Stimulated activated CD8-positive, alpha-beta memory T cell treated with anti-CD3 and anti-CD28 coated beads, Interleukin-7, amount 100 ng/mL, for 4 hours (primary cell): ENCODE data around the gene CLEC1A.
A peak's percentile ranks its signal among the peaks of the same experiment; 100 is the strongest.

Experiments
- DNase-seq, 2 donors: peaks; one replicate each; pipeline ENCODE4 v3.0.0-alpha.2; 2020; ENCODE audit warnings: low read depth in 2 of 2

Gene CLEC1A

DNA sequence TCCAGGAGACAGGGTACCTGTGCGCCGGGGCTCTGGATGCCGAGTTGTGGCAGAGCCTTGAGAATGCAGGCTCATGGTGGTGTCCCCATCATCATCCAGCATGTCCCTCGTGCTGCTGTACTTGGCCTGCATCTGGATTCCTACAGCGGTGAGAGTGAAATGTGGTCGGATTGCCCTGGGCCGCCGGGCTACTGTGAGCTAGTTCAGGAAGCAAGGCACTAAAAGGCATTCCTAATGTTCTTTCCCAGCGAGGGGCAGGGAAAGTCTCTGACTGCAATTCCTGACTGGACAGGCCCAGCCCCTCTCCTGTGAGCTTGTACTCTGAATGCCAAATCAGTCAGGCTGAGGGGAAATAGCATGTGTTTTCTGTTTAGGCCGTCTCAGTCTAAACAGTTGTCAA is at the start of gene CLEC1A:
Gene CLEC1A (minus strand): TSS at position 195 of the 400 bp plus-strand sequence. CDS start 63 bp downstream, at position 132.
- no peak for DNase-seq

GRCh38 chr12:10147714-10148403 is 49.1 kb upstream of the CLEC1A start:
- DNase-seq: no peak

DNA sequence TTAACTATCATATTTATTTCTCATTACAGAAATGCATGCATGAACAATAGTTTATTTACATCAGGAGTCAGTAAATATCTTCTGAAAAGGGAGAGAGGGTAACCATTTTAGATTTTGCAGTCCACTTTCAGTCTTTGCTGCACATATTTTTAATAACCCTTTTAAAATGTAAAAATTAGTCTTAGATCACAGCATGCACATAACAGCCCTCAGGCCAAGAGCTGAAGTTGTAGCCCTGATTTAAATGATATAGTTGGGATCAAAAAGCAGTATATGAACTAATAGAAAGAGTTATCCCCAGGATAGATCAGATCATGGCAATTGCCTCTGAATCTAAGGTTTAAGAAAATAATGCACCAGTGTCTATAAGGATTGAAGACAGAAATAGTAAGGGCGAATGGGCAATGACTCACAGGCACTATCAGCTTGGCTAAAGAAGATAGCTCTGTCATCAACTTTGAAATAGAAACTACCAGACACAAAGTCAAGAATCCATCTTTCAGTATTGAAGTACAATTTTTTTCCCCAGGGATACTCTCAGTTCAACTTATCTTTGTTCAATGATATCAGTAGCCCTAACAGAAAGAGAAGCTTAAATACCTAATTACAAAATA is 44.3 kb upstream of the CLEC1A start:
- DNase-seq: no peak

DNA sequence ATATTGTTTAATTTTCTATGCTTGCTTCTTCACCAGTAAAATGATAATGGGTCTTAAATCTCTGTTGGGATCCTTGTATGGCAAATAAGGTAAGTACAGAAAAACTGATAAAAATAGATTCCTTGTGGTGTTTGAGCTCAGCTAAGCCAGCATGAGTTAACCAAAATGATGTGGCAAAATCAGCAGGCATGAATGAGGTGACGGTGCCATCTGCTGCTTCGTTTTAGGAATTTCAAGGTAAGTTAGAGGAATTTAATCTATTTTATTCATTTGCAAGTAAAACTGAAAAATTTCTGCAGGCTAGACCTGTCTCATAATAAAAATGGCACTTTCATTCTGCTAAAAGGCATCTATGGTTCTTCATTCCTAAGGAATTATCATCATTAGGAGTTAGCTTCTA is 41.2 kb upstream of the CLEC1A start:
- peak; percentile 6 to 19 for DNase-seq

DNA sequence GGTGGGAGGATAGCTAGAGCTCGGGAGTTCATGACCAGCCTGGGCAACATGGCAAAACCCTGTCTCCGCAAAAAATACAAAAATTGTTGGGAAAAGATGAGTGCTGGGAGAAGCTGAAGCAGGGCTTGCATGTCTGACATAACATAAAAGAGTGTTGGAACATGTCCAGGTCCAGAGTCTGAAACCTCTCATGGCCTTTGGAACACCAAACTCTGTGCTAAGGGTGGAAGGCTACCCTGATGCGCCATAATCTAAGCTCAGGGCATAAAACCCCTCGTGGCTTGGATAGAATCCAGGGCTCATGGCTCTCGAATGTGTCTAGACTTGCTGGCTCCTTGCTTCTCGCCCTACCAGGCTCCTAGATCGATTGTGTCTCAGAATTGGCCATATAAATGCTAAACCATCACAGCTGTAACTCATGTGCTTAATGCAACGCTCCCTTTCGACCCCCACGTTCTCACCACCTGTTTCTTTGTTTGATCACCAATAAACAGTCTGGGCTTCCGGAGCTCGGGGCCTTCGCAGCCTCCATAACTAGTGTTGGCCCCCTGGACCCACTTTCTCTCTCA is 37.9 kb upstream of the CLEC1A start:
- no peak for DNase-seq

DNA sequence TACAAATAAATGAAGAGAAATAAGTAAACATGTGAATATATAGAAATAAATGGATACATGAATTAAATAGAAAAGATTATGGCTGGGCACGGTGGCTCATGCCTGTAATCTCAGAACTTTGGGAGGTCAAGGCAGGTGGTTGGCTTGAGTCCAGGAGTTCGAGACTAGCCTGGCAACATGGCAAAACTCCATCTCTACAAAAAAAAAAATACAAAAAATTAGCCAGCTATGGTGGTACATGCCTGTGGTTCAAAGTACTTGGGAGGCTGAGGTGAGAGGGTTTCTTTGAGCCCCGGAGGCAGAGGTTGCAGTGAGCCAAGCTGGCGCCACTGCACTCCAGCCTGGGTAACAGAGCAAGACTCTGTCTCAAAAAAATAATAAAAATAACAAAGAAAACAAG is 36.3 kb upstream of the CLEC1A start:
- no peak for DNase-seq

DNA sequence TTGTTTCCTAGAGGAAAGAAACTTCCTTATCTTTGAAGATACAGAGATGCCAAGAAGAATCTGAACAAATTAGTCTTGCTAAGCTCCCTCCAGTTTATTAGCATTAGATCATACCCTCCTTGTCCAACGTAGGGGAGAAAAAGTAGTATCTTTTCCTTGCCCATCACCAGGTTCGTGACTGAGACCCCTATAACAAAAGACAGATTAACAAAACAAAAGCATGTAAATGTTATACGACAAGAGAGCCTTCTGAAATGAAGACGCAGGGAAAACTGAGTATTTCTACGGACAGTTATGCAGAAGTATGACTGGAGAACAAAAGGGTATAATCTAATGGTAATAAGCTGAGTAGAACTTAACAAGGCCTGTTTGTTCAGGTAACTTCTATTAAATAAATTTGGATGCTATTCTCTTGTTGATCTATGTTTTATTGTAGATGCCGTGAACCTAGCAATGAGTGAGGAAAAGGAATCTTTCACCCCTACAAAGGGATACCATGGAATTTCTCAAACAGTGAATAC is 34.1 kb upstream of the CLEC1A start:
- DNase-seq: no peak

GRCh38 chr12:10131111-10131690 is 32.4 kb upstream of the CLEC1A start:
- no peak for DNase-seq

- no peak for DNase-seq
Measured at GRCh38 chr12:10130042-10130441, 31.3 kb upstream of the CLEC1A start, which contains the start of gene CLEC7A. Gene CLEC7A, minus strand, starts transcription at chr12:10130199. Its CDS starts 117 bp downstream, at chr12:10130082.

GRCh38 chr12:10128687-10129086 is 29.9 kb upstream of the CLEC1A start:
- no peak for DNase-seq

DNA sequence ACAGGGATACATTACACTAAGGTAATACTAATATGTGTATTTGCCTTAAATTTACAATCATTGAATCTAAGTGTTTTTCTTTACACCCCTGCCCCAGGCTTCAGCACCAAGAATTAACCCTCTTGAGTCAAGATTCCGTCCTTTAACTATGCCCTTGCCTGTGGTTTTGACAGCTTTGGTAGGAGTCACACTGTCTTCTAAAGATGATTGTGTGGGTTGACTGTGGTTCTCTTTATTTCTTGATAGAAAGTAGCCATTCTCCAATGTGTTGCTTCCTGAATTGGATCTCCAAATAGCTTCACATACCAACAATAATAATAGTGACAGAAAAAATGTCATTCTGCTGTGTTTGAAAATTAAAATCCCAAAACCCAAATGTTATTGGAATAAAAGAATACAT is 27.6 kb upstream of the CLEC1A start:
- no peak for DNase-seq

GRCh38 chr12:10122689-10123088 is 23.9 kb upstream of the CLEC1A start:
- no peak for DNase-seq

DNA sequence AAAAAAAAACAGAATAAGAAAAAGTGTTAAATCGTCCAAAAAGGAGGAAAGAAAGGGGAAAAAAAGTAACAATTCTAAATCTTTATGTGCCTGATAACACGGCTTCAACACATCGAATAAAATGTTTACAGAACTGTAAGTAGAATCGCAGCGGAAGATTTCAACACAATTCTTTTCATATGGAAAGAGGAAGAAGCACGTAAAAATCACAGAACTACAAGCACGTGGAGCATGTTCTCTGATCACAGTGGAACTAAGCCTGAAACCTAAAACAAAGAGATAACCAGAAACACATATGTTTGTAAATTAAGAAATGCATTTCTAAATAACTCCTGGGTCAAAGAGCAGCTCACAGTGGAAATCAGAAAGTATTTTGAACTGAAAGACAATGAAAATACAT is 22.5 kb upstream of the CLEC1A start:
- no peak for DNase-seq

DNA sequence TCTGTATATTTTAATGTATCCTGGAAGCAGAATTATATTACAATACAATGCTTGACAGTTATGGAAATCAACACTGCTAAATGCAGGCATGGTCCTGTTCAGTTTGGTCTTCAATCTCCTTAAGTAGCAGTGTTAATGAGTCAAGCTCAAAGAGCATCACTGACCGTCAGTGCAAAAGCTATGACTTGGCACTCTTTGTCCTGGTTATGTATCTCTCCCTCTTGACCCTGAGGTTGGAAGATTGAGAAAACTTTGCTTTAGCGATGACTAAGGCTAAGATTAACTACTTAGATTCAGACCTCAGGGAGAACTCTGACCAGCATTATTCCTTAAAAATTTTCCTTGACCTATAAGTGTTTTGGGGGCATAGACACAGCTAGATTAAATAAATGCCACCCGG is 20.3 kb upstream of the CLEC1A start:
- DNase-seq: no peak

- DNase-seq: no peak
Measured at GRCh38 chr12:10115890-10116289, 17.1 kb upstream of the CLEC1A start.

DNA sequence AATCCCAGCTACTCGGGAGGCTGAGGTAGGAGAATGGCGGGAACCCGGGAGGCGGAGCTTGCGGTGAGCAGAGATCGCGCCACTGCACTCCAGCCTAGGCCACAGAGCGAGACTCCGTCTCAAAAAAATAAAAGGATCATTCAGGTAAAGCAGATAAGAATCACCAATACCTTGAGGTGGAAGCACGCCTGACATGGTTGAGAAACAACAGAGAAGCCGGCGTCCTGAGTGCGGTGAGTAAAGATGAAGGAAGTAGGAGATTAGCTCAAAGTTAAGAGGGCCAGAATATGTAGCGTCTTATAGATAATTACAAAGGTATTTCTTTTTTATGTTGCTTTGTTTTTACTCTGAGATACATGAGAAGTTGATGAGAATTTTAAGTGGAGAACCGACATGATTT is 16.5 kb upstream of the CLEC1A start:
- no peak for DNase-seq

GRCh38 chr12:10113920-10114319 is 15.1 kb upstream of the CLEC1A start:
- DNase-seq: no peak

DNA sequence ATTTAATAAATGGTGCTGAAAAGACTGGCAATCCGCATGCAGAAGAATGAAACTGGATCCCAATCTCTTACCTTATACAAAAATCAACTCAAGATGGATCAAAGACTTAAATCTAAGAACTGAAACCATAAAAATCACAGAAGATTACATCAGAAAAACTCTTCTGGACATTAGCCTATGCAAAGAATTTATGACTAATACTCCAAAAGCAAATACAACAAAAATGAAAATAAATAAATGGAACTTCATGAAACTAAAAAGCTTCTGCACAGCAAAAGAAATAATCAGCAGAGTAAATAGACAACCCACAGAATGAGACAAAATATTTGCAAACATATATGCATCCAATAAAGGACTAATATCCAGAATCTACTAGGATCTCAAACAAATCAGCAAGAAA is 14.3 kb upstream of the CLEC1A start:
- no peak for DNase-seq

GRCh38 chr12:10111451-10111850 is 12.7 kb upstream of the CLEC1A start:
- DNase-seq: no peak

GRCh38 chr12:10110256-10110844 is 11.6 kb upstream of the CLEC1A start:
- DNase-seq: no peak

GRCh38 chr12:10102322-10102721 is 3.5 kb upstream of the CLEC1A start:
- no peak for DNase-seq

- DNase-seq: no peak
Measured at GRCh38 chr12:10101648-10102220, 2.9 kb upstream of the CLEC1A start.
